ENCODE results near the gene CLIP1.

CLIP1 gene

GRCh38 chr12:122352394-122352793, 70.1 kb downstream of the CLIP1 start:
- Histone ChIP-seq H3K27ac (replicated peaks) (no peak overlapping the region), H3K27me3 (ENCODE audit: insufficient read depth, poor library complexity, severe bottlenecking) (no peaks in the 10 kb centered on the region), H3K4me3 (replicated peaks; ENCODE audit: insufficient read depth, low read length) (no peak overlapping the region)
- TF ChIP-seq POLR2AphosphoS5 (IDR thresholded peaks at IDR 0.05; ENCODE audit: low read depth) (no peak), CTCF (IDR thresholded peaks at IDR 0.05; ENCODE audit: insufficient read depth, low read length) (no peak), REST (IDR thresholded peaks at IDR 0.05; ENCODE audit: insufficient replicate concordance, low read depth) (no peak)
- no peak for DNase-seq (ENCODE audit: low read depth in 1 of 2, low spot score in 1 of 2)

- no peak overlapping the region for H3K27ac ChIP-seq (replicated peaks)
- no peak for DNase-seq (ENCODE audit: low read depth in 1 of 2, low spot score in 1 of 2)
Measured at GRCh38 chr12:122350141-122350848, 72.2 kb downstream of the CLIP1 start.

GRCh38 chr12:122349078-122349477, 73.4 kb downstream of the CLIP1 start:
- Histone ChIP-seq H3K27me3 (ENCODE audit: insufficient read depth, poor library complexity, severe bottlenecking) (no peaks in the 10 kb centered on the region), H3K27ac (replicated peaks) (no peak overlapping the region), H3K4me3 (replicated peaks; ENCODE audit: insufficient read depth, low read length) (no peak overlapping the region)
- TF ChIP-seq SPI1 (IDR thresholded peaks at IDR 0.05; ENCODE audit: borderline replicate concordance, low read depth) = no peak
- no peak for TF ChIP-seq POLR2AphosphoS5 (IDR thresholded peaks at IDR 0.05; ENCODE audit: low read depth)
- TF ChIP-seq REST (IDR thresholded peaks at IDR 0.05; ENCODE audit: insufficient replicate concordance, low read depth) = no peak
- TF ChIP-seq CTCF (IDR thresholded peaks at IDR 0.05; ENCODE audit: insufficient read depth, low read length) = no peak
- TF ChIP-seq GABPA (IDR thresholded peaks at IDR 0.05; ENCODE audit: low read depth) = no peak
- no peak for DNase-seq (ENCODE audit: low read depth in 1 of 2, low spot score in 1 of 2)

More at GRCh38 chr12:122350141-122350848, 72.2 kb downstream of the CLIP1 start:
- no peaks in the 10 kb centered on the region for H3K27me3 ChIP-seq (ENCODE audit: insufficient read depth, poor library complexity, severe bottlenecking)
- TF ChIP-seq REST (IDR thresholded peaks at IDR 0.05; ENCODE audit: insufficient replicate concordance, low read depth) = no peak
- TF ChIP-seq CTCF (IDR thresholded peaks at IDR 0.05; ENCODE audit: insufficient read depth, low read length) = no peak
- TF ChIP-seq SPI1 (IDR thresholded peaks at IDR 0.05; ENCODE audit: borderline replicate concordance, low read depth) = no peak
- no peak for TF ChIP-seq POLR2AphosphoS5 (IDR thresholded peaks at IDR 0.05; ENCODE audit: low read depth)
- no peak overlapping the region for H3K4me3 ChIP-seq (replicated peaks; ENCODE audit: insufficient read depth, low read length)
